ENCODE results near the gene PRDM16. TPM values are rescaled to one million over a fixed set of nuclear protein-coding genes. Genes with fewer than 3 reads are reported as not detected.
"Not testable (repeated sequence)": the region's sequence is repeated elsewhere in the genome, so short reads cannot be mapped to it uniquely, and the experiment has no call there.

PRDM16 gene
- total RNA-seq, 1 donor: 6.5 TPM

GRCh38 chr1:3161176-3161840 is 92.3 kb downstream of the PRDM16 start:
- Histone ChIP-seq H3K4me1 (ENCODE audit: insufficient read depth, low read length) (no peaks in the 10 kb centered on the region), H3K27me3 (ENCODE audit: insufficient read depth, low read length) (peaks cover 3% of the 10 kb centered on the region), H3K36me3 (ENCODE audit: insufficient read depth, low read length) (no peaks in the 10 kb centered on the region), H4K20me1 (ENCODE audit: insufficient read depth, low read length) (peaks cover 7% of the 10 kb centered on the region), H2AFZ (ENCODE audit: low read length) (no peak overlapping the region), H3K4me2 (ENCODE audit: insufficient read depth, low read length) (no peak overlapping the region), H3K79me2 (ENCODE audit: insufficient read depth, low read length) (no peaks in the 10 kb centered on the region), H3K4me3 (ENCODE audit: insufficient read depth, low read length) (no peak overlapping the region), H3K9me3 (ENCODE audit: low read depth, low read length) (no peaks in the 10 kb centered on the region), H3K27ac (ENCODE audit: low read depth, low read length) (no peak overlapping the region)
- TF ChIP-seq, protein P1, sequence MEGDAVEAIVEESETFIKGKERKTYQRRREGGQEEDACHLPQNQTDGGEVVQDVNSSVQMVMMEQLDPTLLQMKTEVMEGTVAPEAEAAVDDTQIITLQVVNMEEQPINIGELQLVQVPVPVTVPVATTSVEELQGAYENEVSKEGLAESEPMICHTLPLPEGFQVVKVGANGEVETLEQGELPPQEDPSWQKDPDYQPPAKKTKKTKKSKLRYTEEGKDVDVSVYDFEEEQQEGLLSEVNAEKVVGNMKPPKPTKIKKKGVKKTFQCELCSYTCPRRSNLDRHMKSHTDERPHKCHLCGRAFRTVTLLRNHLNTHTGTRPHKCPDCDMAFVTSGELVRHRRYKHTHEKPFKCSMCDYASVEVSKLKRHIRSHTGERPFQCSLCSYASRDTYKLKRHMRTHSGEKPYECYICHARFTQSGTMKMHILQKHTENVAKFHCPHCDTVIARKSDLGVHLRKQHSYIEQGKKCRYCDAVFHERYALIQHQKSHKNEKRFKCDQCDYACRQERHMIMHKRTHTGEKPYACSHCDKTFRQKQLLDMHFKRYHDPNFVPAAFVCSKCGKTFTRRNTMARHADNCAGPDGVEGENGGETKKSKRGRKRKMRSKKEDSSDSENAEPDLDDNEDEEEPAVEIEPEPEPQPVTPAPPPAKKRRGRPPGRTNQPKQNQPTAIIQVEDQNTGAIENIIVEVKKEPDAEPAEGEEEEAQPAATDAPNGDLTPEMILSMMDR (IDR thresholded peaks at IDR 0.05; ENCODE audit: extremely low read depth, low read depth, low read length): no peak
- DNase-seq (ENCODE audit: insufficient read length, low spot score, missing footprints): no peak

GRCh38 chr1:3162322-3162882 is 93.4 kb downstream of the PRDM16 start:
- no peak for DNase-seq (ENCODE audit: insufficient read length, low spot score, missing footprints)
- TF ChIP-seq, protein P1 (IDR thresholded peaks at IDR 0.05; ENCODE audit: extremely low read depth, low read depth, low read length): no peak
- Histone ChIP-seq H3K4me1 (ENCODE audit: insufficient read depth, low read length) (no peaks in the 10 kb centered on the region), H3K4me2 (ENCODE audit: insufficient read depth, low read length) (no peak overlapping the region), H2AFZ (ENCODE audit: low read length) (no peak overlapping the region), H3K27ac (ENCODE audit: low read depth, low read length) (no peak overlapping the region), H3K36me3 (ENCODE audit: insufficient read depth, low read length) (no peaks in the 10 kb centered on the region), H3K27me3 (ENCODE audit: insufficient read depth, low read length) (peaks cover 3% of the 10 kb centered on the region), H3K9me3 (ENCODE audit: low read depth, low read length) (no peaks in the 10 kb centered on the region), H3K4me3 (ENCODE audit: insufficient read depth, low read length) (no peak overlapping the region), H3K79me2 (ENCODE audit: insufficient read depth, low read length) (no peaks in the 10 kb centered on the region), H4K20me1 (ENCODE audit: insufficient read depth, low read length) (peaks cover 7% of the 10 kb centered on the region)

GRCh38 chr1:3163356-3163755 is 94.4 kb downstream of the PRDM16 start:
- TF ChIP-seq, protein P1 (IDR thresholded peaks at IDR 0.05; ENCODE audit: extremely low read depth, low read depth, low read length): no peak

GRCh38 chr1:3164671-3165070 is 95.7 kb downstream of the PRDM16 start:
- H3K27me3 ChIP-seq (ENCODE audit: insufficient read depth, low read length): peaks cover 3% of the 10 kb centered on the region
- H3K4me3 ChIP-seq (ENCODE audit: insufficient read depth, low read length): no peak overlapping the region
- no peaks in the 10 kb centered on the region for H3K4me1 ChIP-seq (ENCODE audit: insufficient read depth, low read length)
- H3K4me2 ChIP-seq (ENCODE audit: insufficient read depth, low read length): no peak overlapping the region
- H3K36me3 ChIP-seq (ENCODE audit: insufficient read depth, low read length): no peaks in the 10 kb centered on the region
- no peak for DNase-seq (ENCODE audit: insufficient read length, low spot score, missing footprints)
- H4K20me1 ChIP-seq (ENCODE audit: insufficient read depth, low read length): peaks cover 7% of the 10 kb centered on the region
- no peaks in the 10 kb centered on the region for H3K79me2 ChIP-seq (ENCODE audit: insufficient read depth, low read length)
- TF ChIP-seq, protein P1 (IDR thresholded peaks at IDR 0.05; ENCODE audit: extremely low read depth, low read depth, low read length): no peak
- no peaks in the 10 kb centered on the region for H3K9me3 ChIP-seq (ENCODE audit: low read depth, low read length)
- no peak overlapping the region for H2AFZ ChIP-seq (ENCODE audit: low read length)
- H3K27ac ChIP-seq (ENCODE audit: low read depth, low read length): no peak overlapping the region

More at GRCh38 chr1:3163356-3163755, 94.4 kb downstream of the PRDM16 start:
- Histone ChIP-seq H3K27ac (ENCODE audit: low read depth, low read length) (no peak overlapping the region), H3K9me3 (ENCODE audit: low read depth, low read length) (no peaks in the 10 kb centered on the region), H3K79me2 (ENCODE audit: insufficient read depth, low read length) (no peaks in the 10 kb centered on the region), H3K27me3 (ENCODE audit: insufficient read depth, low read length) (peaks cover 3% of the 10 kb centered on the region), H4K20me1 (ENCODE audit: insufficient read depth, low read length) (peaks cover 7% of the 10 kb centered on the region), H3K4me1 (ENCODE audit: insufficient read depth, low read length) (no peaks in the 10 kb centered on the region), H3K36me3 (ENCODE audit: insufficient read depth, low read length) (no peaks in the 10 kb centered on the region), H3K4me2 (ENCODE audit: insufficient read depth, low read length) (no peak overlapping the region), H2AFZ (ENCODE audit: low read length) (no peak overlapping the region), H3K4me3 (ENCODE audit: insufficient read depth, low read length) (no peak overlapping the region)
- DNase-seq (ENCODE audit: insufficient read length, low spot score, missing footprints): no peak

DNA sequence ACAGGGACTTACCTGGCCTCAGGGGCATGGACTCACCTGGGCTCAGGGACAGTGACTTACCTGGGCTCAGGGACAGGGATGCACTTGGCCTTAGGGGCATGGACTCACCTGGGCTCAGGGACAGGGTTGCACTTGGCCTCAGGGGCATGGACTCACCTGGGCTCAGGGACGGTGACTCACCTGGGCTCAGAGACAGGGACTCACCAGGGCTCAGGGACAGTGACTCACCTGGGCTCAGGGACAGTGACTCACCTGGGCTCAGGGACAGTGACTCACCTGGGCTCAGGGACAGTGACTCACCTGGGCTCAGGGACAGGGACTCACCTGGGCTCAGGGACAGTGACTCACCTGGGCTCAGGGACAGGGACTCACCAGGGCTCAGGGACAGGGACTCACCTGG is 96.2 kb downstream of the PRDM16 start:
- H2AFZ ChIP-seq (ENCODE audit: low read length); H3K9me3 ChIP-seq (ENCODE audit: low read depth, low read length); H3K4me2 ChIP-seq (ENCODE audit: insufficient read depth, low read length); H3K79me2 ChIP-seq (ENCODE audit: insufficient read depth, low read length); DNase-seq (ENCODE audit: insufficient read length, low spot score, missing footprints); H3K36me3 ChIP-seq (ENCODE audit: insufficient read depth, low read length); H3K27me3 ChIP-seq (ENCODE audit: insufficient read depth, low read length); H4K20me1 ChIP-seq (ENCODE audit: insufficient read depth, low read length); H3K27ac ChIP-seq (ENCODE audit: low read depth, low read length); H3K4me3 ChIP-seq (ENCODE audit: insufficient read depth, low read length); H3K4me1 ChIP-seq (ENCODE audit: insufficient read depth, low read length): not testable (repeated sequence)

All from osteoblast (primary cell).